Thoracic aorta (tissue), 2 donors: ENCODE measurements around the gene USP32. TPM values are rescaled to one million over a fixed set of nuclear protein-coding genes. Genes with fewer than 3 reads are reported as not detected.
"Not testable (repeated sequence)": the region's sequence is repeated elsewhere in the genome, so short reads cannot be mapped to it uniquely, and the experiment has no call there.

Source experiments
- ATAC-seq: fragments of 150-250 bp; one replicate; pipeline ENCODE4 v1.8.0; 2017; ENCODE audit warnings: low read depth; ENCODE audit not compliant: insufficient number of reproducible peaks, low FRiP score
- DNase-seq: peaks from one replicate; pipeline ENCODE4 v3.0.0-alpha.2; 2020; ENCODE audit warnings: low spot score
- H3K27ac ChIP-seq, 2 donors: fragments of 200-600 bp; sonication (generic); 1 replicate in 1 of 2; 2 replicates in 1 of 2; pipeline ENCODE4 v1.5.1; 2016; ENCODE audit warnings: mild to moderate bottlenecking in 2 of 2, moderate library complexity in 2 of 2
- H3K27me3 ChIP-seq: fragments of 200-600 bp; sonication (generic); replicated peaks from 2 replicates; pipeline ENCODE4 v1.6.0; 2016; ENCODE audit warnings: mild to moderate bottlenecking; ENCODE audit not compliant: insufficient read depth
- H3K36me3 ChIP-seq: fragments of 200-600 bp; sonication (generic); one replicate; pipeline ENCODE4 v1.5.1; 2016
- H3K4me1 ChIP-seq, 2 donors: fragments of 200-600 bp; sonication (generic); 1 replicate in 1 of 2; 2 replicates in 1 of 2; pipeline versions ENCODE4 v1.5.1 to v1.6.0; 2016; ENCODE audit warnings: low read depth in 2 of 2, mild to moderate bottlenecking in 1 of 2; ENCODE audit not compliant: control insufficient read depth in 1 of 2
- H3K4me3 ChIP-seq: fragments of 200-600 bp; sonication (generic); 2 replicates; pipeline ENCODE4 v1.5.1; 2016; ENCODE audit warnings: mild to moderate bottlenecking
- H3K9me3 ChIP-seq: fragments of 200-600 bp; sonication (generic); 2 replicates; pipeline ENCODE4 v1.5.1; 2016
- total RNA-seq, 2 donors: library from RNA; depleted of rRNA; stranded (reverse); fragments of >200 nt; gene quantifications; one replicate each; pipeline versions ENCODE4 v1.1.0 to v1.2.3, GENCODE V29; 2016
- TF ChIP-seq, protein P1 (sequence below): fragments of 200-600 bp; sonication (generic); IDR thresholded peaks from one replicate; pipeline ENCODE4 v1.5.1; 2019; ENCODE audit warnings: antibody characterized with exemption

The USP32 gene
- total RNA-seq, 2 donors from 2014 or later: 24.8 to 58.4 TPM

GRCh38 chr17:60383379-60383778, 8.6 kb downstream of the USP32 start:
- ATAC-seq: no peak
- Histone ChIP-seq H3K27me3 (no peaks in the 10 kb centered on the region), H3K4me1 (peaks cover 0 to 5% of the 10 kb centered on the region in 2 donors), H3K9me3 (no peaks in the 10 kb centered on the region), H3K4me3 (no peak overlapping the region), H3K27ac (no peak overlapping the region), H3K36me3 (no peaks in the 10 kb centered on the region)
- DNase-seq: no peak
- TF ChIP-seq, protein P1, sequence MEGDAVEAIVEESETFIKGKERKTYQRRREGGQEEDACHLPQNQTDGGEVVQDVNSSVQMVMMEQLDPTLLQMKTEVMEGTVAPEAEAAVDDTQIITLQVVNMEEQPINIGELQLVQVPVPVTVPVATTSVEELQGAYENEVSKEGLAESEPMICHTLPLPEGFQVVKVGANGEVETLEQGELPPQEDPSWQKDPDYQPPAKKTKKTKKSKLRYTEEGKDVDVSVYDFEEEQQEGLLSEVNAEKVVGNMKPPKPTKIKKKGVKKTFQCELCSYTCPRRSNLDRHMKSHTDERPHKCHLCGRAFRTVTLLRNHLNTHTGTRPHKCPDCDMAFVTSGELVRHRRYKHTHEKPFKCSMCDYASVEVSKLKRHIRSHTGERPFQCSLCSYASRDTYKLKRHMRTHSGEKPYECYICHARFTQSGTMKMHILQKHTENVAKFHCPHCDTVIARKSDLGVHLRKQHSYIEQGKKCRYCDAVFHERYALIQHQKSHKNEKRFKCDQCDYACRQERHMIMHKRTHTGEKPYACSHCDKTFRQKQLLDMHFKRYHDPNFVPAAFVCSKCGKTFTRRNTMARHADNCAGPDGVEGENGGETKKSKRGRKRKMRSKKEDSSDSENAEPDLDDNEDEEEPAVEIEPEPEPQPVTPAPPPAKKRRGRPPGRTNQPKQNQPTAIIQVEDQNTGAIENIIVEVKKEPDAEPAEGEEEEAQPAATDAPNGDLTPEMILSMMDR: no peak

GRCh38 chr17:60381958-60382357, 10.0 kb downstream of the USP32 start:
- ATAC-seq: no peak
- Histone ChIP-seq H3K4me1 (peaks cover 0 to 5% of the 10 kb centered on the region in 2 donors), H3K27me3 (no peaks in the 10 kb centered on the region), H3K27ac (no peak overlapping the region), H3K4me3 (no peak overlapping the region), H3K36me3 (no peaks in the 10 kb centered on the region), H3K9me3 (no peaks in the 10 kb centered on the region)
- TF ChIP-seq, protein P1: no peak
- no peak for DNase-seq

DNA sequence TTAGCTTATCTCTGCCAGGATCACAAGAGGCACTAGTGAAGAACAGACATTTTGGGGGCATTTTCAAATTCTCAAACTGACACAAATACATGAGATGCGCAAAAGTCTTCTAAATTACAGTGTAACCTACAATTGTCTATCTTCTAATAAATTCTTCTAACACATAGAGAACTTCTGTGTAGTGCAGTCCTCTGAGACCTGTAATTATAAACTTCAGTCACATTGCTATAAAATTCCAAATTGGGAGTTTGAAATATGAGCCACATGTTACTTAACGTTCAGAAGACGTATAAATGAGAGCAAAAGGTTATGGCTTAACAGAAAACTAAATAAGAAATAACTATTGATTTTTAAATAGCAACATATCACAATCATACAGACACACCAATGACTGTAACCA, 12.5 kb downstream of the USP32 start:
- H3K4me3 ChIP-seq, ATAC-seq, H3K9me3 ChIP-seq, DNase-seq, H3K27me3 ChIP-seq, H3K4me1 ChIP-seq, H3K27ac ChIP-seq, H3K36me3 ChIP-seq: not testable (repeated sequence)

DNA sequence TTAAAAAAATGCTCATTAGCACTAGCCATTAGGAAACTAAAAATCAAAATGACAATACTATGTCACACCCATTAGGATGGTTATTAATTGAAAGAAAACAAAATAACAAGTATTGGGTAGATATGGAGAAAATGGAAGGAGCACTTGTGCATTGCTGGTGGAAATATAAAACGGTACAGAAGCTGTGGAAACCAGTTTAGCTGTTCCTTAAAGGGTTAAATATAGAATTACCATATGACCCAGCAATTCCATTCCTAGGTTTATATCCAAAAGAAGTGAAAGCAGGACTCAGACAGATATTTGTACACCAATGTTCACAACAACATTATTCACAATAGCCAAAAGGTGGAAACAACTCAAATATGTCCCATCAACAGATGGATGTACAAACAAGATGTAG, 13.7 kb downstream of the USP32 start:
- DNase-seq, H3K27ac ChIP-seq, H3K4me1 ChIP-seq, ATAC-seq, H3K4me3 ChIP-seq, H3K9me3 ChIP-seq, H3K36me3 ChIP-seq, H3K27me3 ChIP-seq: not testable (repeated sequence)

DNA sequence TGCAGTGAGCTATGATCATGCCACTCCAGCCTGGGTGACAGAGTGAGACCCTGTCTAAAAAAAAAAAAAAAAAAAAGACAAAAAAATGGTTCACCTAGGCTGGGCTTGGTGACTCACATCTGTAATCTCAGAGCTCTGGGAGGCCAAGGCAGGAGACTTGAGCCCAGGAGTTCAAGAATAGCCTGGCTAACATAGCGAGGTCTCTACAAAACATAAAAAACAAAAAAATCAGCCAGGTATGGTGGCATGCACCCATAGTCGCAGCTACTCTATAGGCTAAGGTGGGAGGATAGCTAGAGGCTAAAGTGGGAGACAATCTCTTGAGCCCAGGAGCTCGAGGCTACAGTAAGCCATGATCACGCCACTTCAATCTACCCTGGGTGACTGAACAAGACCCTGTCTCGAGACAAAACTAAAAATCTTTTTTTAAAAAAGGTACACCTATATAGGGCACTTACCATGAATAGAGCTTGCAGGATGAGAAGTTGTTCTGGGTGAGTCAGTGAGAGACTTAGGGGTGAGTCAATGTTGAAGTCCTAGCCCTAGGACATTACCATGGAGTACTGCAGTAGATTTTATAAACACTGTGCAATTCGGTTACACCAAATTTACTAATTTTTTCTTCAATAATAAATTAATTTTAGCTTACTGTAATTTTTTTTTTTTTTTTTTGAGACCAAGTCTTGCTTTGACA, 19.0 kb downstream of the USP32 start:
- TF ChIP-seq, protein P1: no peak
- Histone ChIP-seq H3K27me3 (no peaks in the 10 kb centered on the region), H3K27ac (no peak overlapping the region), H3K9me3 (no peaks in the 10 kb centered on the region), H3K4me1 (no peaks in the 10 kb centered on the region), H3K36me3 (no peaks in the 10 kb centered on the region), H3K4me3 (no peak overlapping the region)
- ATAC-seq (no peak), DNase-seq (no peak)

DNA sequence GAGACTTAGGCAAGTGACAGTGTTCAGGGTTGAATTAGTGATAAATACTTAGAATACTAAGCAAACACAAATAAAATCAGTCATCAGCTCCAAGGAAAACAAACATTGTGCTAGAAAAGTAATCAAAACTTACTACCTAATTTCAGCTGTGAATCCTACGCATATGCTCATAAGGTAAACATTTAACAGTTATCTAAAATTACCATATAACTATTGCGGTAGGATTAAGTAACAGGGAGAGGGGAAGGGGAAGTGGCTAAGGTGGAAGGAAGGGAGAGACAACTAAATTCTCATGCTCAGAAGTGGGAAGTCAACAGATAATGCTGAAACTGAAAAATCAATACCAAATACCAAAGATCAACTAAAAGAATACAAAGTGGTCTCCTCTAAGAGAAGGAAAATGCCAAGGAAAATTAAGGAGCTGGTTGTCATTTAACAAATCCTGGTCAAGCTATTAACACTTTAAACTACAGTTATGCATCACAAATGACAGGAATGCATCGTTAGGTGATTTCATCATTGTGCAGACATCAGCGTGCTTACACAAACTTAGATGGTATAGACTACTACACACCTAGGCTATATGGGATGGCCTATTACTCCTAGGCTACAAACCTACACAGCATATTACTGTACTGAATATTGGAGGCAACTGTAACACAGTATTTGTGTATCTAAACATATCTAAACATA, 20.0 kb downstream of the USP32 start:
- H3K36me3 ChIP-seq: no peaks in the 10 kb centered on the region
- H3K9me3 ChIP-seq: no peaks in the 10 kb centered on the region
- no peak overlapping the region for H3K27ac ChIP-seq
- H3K4me1 ChIP-seq: no peaks in the 10 kb centered on the region
- no peaks in the 10 kb centered on the region for H3K27me3 ChIP-seq
- ATAC-seq: no peak
- no peak for DNase-seq
- no peak overlapping the region for H3K4me3 ChIP-seq
- TF ChIP-seq, protein P1: no peak
